Measurements from ENCODE around the gene CCDC112. TPM values are rescaled to one million over a fixed set of nuclear protein-coding genes. Genes with fewer than 3 reads are reported as not detected.

CCDC112 gene
- total and polyA plus RNA-seq, 9 of the 15 experiments (the other 6 are each of a cell fraction or from before 2014, with no cell fraction given): 3.3 to 15.3 (median 7.4) TPM

DNA sequence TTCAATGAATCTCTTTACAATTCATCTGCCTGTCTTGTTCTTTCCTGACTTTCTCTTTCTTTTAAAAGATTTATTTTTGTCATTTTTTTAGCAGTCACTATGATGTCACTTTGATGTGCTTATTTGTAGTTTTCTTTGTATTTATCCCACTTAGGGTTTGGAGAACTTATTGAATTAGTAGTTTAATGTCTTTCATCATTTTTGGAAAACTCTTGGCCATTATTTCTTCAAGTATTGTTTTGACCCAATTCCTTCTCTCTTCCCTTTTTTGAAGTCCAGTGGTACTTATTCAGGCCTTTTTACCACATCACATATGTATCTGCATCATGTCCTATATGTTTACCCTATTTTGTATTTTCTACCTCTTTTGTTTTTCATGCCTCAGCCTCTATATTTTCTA, 48.9 kb upstream of the CCDC112 start:
- no peaks in the 10 kb centered on the region for H3K27me3 ChIP-seq (ENCODE audit: control insufficient read depth in 2 of 2, insufficient read depth in 2 of 2, low read length in 2 of 2)
- no peak overlapping the region for H3K4me3 ChIP-seq
- intact Hi-C loops (cut with micrococcal nuclease): no loop called here
- H3K79me2 ChIP-seq (ENCODE audit: control insufficient read depth, insufficient read depth, low read length): no peaks in the 10 kb centered on the region
- DNase-seq (ENCODE audit: extremely low read depth in 1 of 4, low spot score in 3 of 4) (no peak), FAIRE-seq (no peak), ATAC-seq (no peak)
- no peaks in the 10 kb centered on the region for H3K9me3 ChIP-seq (replicated peaks; ENCODE audit: control insufficient read depth, insufficient read depth, low read depth, low read length)
- H3K4me1 ChIP-seq (replicated peaks in 1 of 2; ENCODE audit: control insufficient read depth in 2 of 2, insufficient read depth in 2 of 2, low read length in 2 of 2): 0 out of 5 replicates have a peak, but pooled peaks cover 0 to 2% of the 10 kb centered on the region in 2 experiments
- no TSS peak for BruUV-seq (replicated peaks)
- no peak overlapping the region for H3K27ac ChIP-seq (ENCODE audit: extremely low read depth, low read depth, low read length)
- in situ Hi-C loops (cut with MboI): no loop called here
- no peaks in the 10 kb centered on the region for H3K9me1 ChIP-seq (ENCODE audit: control insufficient read depth, insufficient read depth, low read length)
- no peak overlapping the region for H3K9ac ChIP-seq (ENCODE audit: insufficient read depth in 1 of 2, low read depth in 2 of 2, low read length in 2 of 2)
- no peaks in the 10 kb centered on the region for H3K36me3 ChIP-seq (ENCODE audit: control insufficient read depth, insufficient read depth, low read length)
- no peak overlapping the region for H3K4me2 ChIP-seq (ENCODE audit: insufficient read depth, low read length)
- ChIA-PET CTCF (ENCODE audit: low intra/inter-chr PET ratio) (no interaction called here), POLR2A (no interaction called here)
- TF ChIP-seq ZNF785 (CRISPR knock-in tag; IDR thresholded peaks at IDR 0.05) (no peak), DACH1 (IDR thresholded peaks at IDR 0.05; ENCODE audit: partially characterized antibody) (no peak), CHD4 (IDR thresholded peaks at IDR 0.05; ENCODE audit: insufficient read depth, insufficient replicate concordance, low read depth, low read length, poor library complexity, severe bottlenecking) (no peak), SP1 (CRISPR knock-in tag; IDR thresholded peaks at IDR 0.05) (no peak), ZNF696 (CRISPR knock-in tag; conservative IDR thresholded peaks at IDR 0.05) (no peak), GABPB1 (CRISPR knock-in tag; IDR thresholded peaks at IDR 0.05) (no peak), ZBTB7A (IDR thresholded peaks at IDR 0.05; ENCODE audit: borderline replicate concordance, control insufficient read depth, low read depth, low read length) (no peak), DNMT1 (IDR thresholded peaks at IDR 0.05) (no peak), HMG20B (CRISPR knock-in tag; IDR thresholded peaks at IDR 0.05) (no peak), SPI1 (IDR thresholded peaks at IDR 0.05; ENCODE audit: borderline replicate concordance, low read depth, low read length) (no peak), KLF16 (IDR thresholded peaks at IDR 0.05) (no peak), ERF (CRISPR knock-in tag; IDR thresholded peaks at IDR 0.05) (no peak), CREB1 (IDR thresholded peaks at IDR 0.05) (no peak), CREB1 (CRISPR knock-in tag; IDR thresholded peaks at IDR 0.05) (no peak)
- TF ChIP-seq, protein P1, sequence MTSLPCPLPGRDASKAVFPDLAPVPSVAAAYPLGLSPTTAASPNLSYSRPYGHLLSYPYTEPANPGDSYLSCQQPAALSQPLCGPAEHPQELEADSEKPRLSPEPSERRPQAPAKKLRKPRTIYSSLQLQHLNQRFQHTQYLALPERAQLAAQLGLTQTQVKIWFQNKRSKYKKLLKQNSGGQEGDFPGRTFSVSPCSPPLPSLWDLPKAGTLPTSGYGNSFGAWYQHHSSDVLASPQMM (CRISPR knock-in tag; IDR thresholded peaks at IDR 0.05): no peak
- TF ChIP-seq, protein P2, sequence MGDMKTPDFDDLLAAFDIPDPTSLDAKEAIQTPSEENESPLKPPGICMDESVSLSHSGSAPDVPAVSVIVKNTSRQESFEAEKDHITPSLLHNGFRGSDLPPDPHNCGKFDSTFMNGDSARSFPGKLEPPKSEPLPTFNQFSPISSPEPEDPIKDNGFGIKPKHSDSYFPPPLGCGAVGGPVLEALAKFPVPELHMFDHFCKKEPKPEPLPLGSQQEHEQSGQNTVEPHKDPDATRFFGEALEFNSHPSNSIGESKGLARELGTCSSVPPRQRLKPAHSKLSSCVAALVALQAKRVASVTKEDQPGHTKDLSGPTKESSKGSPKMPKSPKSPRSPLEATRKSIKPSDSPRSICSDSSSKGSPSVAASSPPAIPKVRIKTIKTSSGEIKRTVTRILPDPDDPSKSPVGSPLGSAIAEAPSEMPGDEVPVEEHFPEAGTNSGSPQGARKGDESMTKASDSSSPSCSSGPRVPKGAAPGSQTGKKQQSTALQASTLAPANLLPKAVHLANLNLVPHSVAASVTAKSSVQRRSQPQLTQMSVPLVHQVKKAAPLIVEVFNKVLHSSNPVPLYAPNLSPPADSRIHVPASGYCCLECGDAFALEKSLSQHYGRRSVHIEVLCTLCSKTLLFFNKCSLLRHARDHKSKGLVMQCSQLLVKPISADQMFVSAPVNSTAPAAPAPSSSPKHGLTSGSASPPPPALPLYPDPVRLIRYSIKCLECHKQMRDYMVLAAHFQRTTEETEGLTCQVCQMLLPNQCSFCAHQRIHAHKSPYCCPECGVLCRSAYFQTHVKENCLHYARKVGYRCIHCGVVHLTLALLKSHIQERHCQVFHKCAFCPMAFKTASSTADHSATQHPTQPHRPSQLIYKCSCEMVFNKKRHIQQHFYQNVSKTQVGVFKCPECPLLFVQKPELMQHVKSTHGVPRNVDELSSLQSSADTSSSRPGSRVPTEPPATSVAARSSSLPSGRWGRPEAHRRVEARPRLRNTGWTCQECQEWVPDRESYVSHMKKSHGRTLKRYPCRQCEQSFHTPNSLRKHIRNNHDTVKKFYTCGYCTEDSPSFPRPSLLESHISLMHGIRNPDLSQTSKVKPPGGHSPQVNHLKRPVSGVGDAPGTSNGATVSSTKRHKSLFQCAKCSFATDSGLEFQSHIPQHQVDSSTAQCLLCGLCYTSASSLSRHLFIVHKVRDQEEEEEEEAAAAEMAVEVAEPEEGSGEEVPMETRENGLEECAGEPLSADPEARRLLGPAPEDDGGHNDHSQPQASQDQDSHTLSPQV (IDR thresholded peaks at IDR 0.05): no peak
- H2AFZ ChIP-seq (ENCODE audit: low read depth, low read length): no peak overlapping the region
- no peaks in the 10 kb centered on the region for H4K20me1 ChIP-seq (replicated peaks; ENCODE audit: control insufficient read depth, insufficient read depth, low read length)

Measured in K562 (cell line).